Measurements from ENCODE around the gene TUBA4A. TPM values are rescaled to one million over a fixed set of nuclear protein-coding genes. Genes with fewer than 3 reads are reported as not detected.
A peak's percentile ranks its signal among the peaks of the same experiment; 100 is the strongest.

TUBA4A gene
- total and polyA plus RNA-seq, 10 of the 15 experiments (the other 5 are each of a cell fraction or from before 2014, with no cell fraction given): 58.2 to 325 (median 134) TPM

DNA sequence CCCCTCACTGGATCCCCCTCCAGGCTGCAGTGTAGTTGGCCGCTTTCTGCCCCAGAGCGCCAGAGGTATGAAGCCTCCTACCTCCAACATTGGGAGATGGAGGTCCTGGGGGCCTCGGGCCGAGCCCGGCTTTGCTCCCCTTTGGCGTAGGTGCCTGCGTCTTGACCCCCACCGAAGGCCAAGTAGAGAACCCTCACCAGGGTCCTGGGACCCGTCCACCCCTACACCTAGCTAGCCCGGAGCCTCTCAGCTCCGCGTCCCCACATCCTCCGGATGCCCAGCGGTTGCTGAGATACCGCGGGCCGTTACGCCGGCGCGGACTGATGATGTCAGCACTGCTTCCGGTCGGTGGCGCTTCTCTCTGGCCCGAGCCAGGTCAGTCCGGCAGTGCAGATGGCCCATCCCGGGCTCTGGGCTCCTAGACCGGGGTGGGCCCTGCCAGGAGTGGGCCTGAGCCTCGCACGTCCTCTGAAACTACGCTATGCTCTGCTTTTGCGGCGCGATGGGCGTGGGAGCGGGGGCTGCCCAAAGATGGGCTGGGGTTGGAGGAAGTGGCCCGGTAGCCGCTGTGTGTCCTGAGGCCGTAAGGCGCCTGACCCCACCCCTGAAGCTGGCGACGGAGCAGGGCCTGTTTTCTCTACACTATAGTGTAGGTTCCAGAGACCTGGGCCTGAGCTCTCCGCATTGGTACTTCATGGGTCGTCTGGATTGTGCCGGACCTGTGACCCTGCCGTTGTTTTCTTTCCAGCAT, 8.4 kb downstream of the TUBA4A start, which contains the start of the genes GLB1L and STK16:
Gene GLB1L, minus strand, starts transcription at position 297 of the 751 bp plus-strand sequence. CDS start 1,871 bp downstream, outside the sequence.
Gene STK16, plus strand, starts transcription at position 332 of the 751 bp plus-strand sequence. CDS start 521 bp downstream, outside the sequence.
- BruUV-seq (replicated peaks): TSS peak; percentile 81
- peak within 1 kb of the TSS; percentile 87 for H2AFZ ChIP-seq (ENCODE audit: control insufficient read depth, low read depth, low read length)
- in situ Hi-C loops (cut with MboI): no loop called here
- FAIRE-seq (peak; percentile 75), ATAC-seq (peak; percentile 83), DNase-seq (ENCODE audit: low read depth, low spot score) (peak; percentile 75)
- intact Hi-C loops (cut with micrococcal nuclease; ENCODE audit: unreplicated experiment): no loop called here
- H3K4me1 ChIP-seq (ENCODE audit: control insufficient read depth, insufficient read depth, low read length): peaks cover 44% of the 10 kb centered on the region
- no peaks in the 10 kb centered on the region for H3K9me3 ChIP-seq (replicated peaks; ENCODE audit: control insufficient read depth, insufficient read depth, low read length)
- peak within 1 kb of the TSS; percentile 77 for H3K9ac ChIP-seq (ENCODE audit: control insufficient read depth, insufficient read depth, low read length)
- H3K79me2 ChIP-seq (ENCODE audit: control insufficient read depth, insufficient read depth, low read length): peaks cover 28% of the 10 kb centered on the region
- ChIA-PET SMC1A (ENCODE audit: uncharacterized antibody, unreplicated experiment) (interaction anchor here (0.8 to 2.5 kb wide), 14 partner anchors 10 to 71 kb away, joined by 3 to 16 read pairs (median 6); partner anchors contain the start of genes ABCB6, ANKZF1, ATG9A and CNPPD1), POLR2A (interaction anchor here (0.9 to 3.0 kb wide), 16 partner anchors 10 to 360 kb away, joined by 3 to 31 read pairs (median 7); partner anchors contain the start of genes ABCB6, ANKZF1, ATG9A and CNPPD1), RAD21 (ENCODE audit: unreplicated experiment) (interaction anchor here (1.1 to 2.3 kb wide), 9 partner anchors 8 to 75 kb away, joined by 4 to 20 read pairs (median 5); partner anchors contain the start of genes ANKZF1, ATG9A, DNAJB2 and TUBA4A), CTCF (interaction anchor here (0.9 to 3.4 kb wide), 13 partner anchors 8 to 89 kb away, joined by 3 to 40 read pairs (median 4); partner anchors contain the start of genes ANKZF1, ATG9A, DNAJB2 and TUBA4A)
- H3K4me3 ChIP-seq: peak within 1 kb of the TSS; percentile 90
- H3K4me2 ChIP-seq (ENCODE audit: control insufficient read depth, insufficient read depth): peak within 1 kb of the TSS; percentile 89
- H3K27me3 ChIP-seq (replicated peaks in 1 of 2; ENCODE audit: control insufficient read depth in 2 of 2, insufficient read depth in 2 of 2, low read length in 1 of 2): no peaks in the 10 kb centered on the region
- 0 out of 2 replicates have a peak, but pooled peaks cover 4% of the 10 kb centered on the region for H4K20me1 ChIP-seq (ENCODE audit: control insufficient read depth, insufficient read depth)
- H3K27ac ChIP-seq (ENCODE audit: control insufficient read depth, insufficient read depth): peak within 1 kb of the TSS; percentile 70
- peaks cover 7 to 15% of the 10 kb centered on the region in 2 experiments for H3K36me3 ChIP-seq (ENCODE audit: control insufficient read depth in 2 of 2, insufficient read depth in 2 of 2, low read length in 1 of 2)
- 3% methylated on average over 44 of the region's 46 CpGs for WGBS (ENCODE audit: insufficient coverage, insufficient replicate concordance, low lambda C conversion rate, missing lambda C conversion rate)
- peak; percentile 69; the same call in 1 of the 2 replicates for TF ChIP-seq TAF1 (IDR thresholded peaks at IDR 0.05; ENCODE audit: borderline replicate concordance, low read depth, low read length)
- TF ChIP-seq BCL11A (IDR thresholded peaks at IDR 0.05; ENCODE audit: low read depth, low read length): 0 out of 2 replicates have a peak, but pooled peaks have one; percentile 1
- peak; percentile 75 for TF ChIP-seq RUNX3 (IDR thresholded peaks at IDR 0.05; ENCODE audit: low read length)
- TF ChIP-seq POLR2A (IDR thresholded peaks at IDR 0.05; ENCODE audit: low read depth, low read length): peak; percentile 96
- no peak for TF ChIP-seq ZNF687 (IDR thresholded peaks at IDR 0.05)
- peak; percentile 54; the same call in 1 of the 2 replicates for TF ChIP-seq CHD2 (IDR thresholded peaks at IDR 0.05; ENCODE audit: borderline replicate concordance, low read depth, low read length)
- TF ChIP-seq, protein P1, sequence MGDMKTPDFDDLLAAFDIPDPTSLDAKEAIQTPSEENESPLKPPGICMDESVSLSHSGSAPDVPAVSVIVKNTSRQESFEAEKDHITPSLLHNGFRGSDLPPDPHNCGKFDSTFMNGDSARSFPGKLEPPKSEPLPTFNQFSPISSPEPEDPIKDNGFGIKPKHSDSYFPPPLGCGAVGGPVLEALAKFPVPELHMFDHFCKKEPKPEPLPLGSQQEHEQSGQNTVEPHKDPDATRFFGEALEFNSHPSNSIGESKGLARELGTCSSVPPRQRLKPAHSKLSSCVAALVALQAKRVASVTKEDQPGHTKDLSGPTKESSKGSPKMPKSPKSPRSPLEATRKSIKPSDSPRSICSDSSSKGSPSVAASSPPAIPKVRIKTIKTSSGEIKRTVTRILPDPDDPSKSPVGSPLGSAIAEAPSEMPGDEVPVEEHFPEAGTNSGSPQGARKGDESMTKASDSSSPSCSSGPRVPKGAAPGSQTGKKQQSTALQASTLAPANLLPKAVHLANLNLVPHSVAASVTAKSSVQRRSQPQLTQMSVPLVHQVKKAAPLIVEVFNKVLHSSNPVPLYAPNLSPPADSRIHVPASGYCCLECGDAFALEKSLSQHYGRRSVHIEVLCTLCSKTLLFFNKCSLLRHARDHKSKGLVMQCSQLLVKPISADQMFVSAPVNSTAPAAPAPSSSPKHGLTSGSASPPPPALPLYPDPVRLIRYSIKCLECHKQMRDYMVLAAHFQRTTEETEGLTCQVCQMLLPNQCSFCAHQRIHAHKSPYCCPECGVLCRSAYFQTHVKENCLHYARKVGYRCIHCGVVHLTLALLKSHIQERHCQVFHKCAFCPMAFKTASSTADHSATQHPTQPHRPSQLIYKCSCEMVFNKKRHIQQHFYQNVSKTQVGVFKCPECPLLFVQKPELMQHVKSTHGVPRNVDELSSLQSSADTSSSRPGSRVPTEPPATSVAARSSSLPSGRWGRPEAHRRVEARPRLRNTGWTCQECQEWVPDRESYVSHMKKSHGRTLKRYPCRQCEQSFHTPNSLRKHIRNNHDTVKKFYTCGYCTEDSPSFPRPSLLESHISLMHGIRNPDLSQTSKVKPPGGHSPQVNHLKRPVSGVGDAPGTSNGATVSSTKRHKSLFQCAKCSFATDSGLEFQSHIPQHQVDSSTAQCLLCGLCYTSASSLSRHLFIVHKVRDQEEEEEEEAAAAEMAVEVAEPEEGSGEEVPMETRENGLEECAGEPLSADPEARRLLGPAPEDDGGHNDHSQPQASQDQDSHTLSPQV (IDR thresholded peaks at IDR 0.05): no peak
- peak; percentile 67 for TF ChIP-seq HCFC1 (IDR thresholded peaks at IDR 0.05; ENCODE audit: low read length)
- TF ChIP-seq ZNF274 (IDR thresholded peaks at IDR 0.05; ENCODE audit: insufficient read depth, insufficient read length): no peak
- no peak for TF ChIP-seq RFX5 (IDR thresholded peaks at IDR 0.05; ENCODE audit: low read depth, low read length)
- TF ChIP-seq, protein P2, sequence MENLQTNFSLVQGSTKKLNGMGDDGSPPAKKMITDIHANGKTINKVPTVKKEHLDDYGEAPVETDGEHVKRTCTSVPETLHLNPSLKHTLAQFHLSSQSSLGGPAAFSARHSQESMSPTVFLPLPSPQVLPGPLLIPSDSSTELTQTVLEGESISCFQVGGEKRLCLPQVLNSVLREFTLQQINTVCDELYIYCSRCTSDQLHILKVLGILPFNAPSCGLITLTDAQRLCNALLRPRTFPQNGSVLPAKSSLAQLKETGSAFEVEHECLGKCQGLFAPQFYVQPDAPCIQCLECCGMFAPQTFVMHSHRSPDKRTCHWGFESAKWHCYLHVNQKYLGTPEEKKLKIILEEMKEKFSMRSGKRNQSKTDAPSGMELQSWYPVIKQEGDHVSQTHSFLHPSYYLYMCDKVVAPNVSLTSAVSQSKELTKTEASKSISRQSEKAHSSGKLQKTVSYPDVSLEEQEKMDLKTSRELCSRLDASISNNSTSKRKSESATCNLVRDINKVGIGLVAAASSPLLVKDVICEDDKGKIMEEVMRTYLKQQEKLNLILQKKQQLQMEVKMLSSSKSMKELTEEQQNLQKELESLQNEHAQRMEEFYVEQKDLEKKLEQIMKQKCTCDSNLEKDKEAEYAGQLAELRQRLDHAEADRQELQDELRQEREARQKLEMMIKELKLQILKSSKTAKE (IDR thresholded peaks at IDR 0.05; ENCODE audit: low read depth, poor library complexity, severe bottlenecking): no peak
- TF ChIP-seq MTA3 (IDR thresholded peaks at IDR 0.05; ENCODE audit: borderline replicate concordance, low read length): no peak
- TF ChIP-seq ZNF384 (IDR thresholded peaks at IDR 0.05; ENCODE audit: borderline replicate concordance, low read depth, low read length): no peak

Data from GM12878 (cell line).